HUES6 (cell line): ENCODE measurements around the gene SKOR2.
A peak's percentile ranks its signal among the peaks of the same experiment; 100 is the strongest.

Source experiments
- H3K27ac ChIP-seq: 2 replicates; pipeline ENCODE4 v1.7.0; 2013; ENCODE audit warnings: low read depth, mild to moderate bottlenecking, low read length, inconsistent platforms
- H3K27me3 ChIP-seq: 2 replicates; pipeline ENCODE4 v1.6.1; 2013; ENCODE audit warnings: low read length; ENCODE audit not compliant: control insufficient read depth, insufficient read depth
- H3K36me3 ChIP-seq: 2 replicates; pipeline ENCODE4 v1.6.1; 2013; ENCODE audit warnings: low read length; ENCODE audit not compliant: control insufficient read depth, insufficient read depth
- H3K4me1 ChIP-seq: 2 replicates; pipeline ENCODE4 v1.6.1; 2013; ENCODE audit warnings: low read length; ENCODE audit not compliant: control insufficient read depth, insufficient read depth
- H3K4me3 ChIP-seq: 2 replicates; pipeline ENCODE4 v1.5.1; 2013; ENCODE audit warnings: low read depth, low read length
- H3K9ac ChIP-seq: one replicate; pipeline ENCODE4 v1.6.1; 2013; ENCODE audit warnings: mild to moderate bottlenecking, low read length
- H3K9me3 ChIP-seq: 2 replicates; pipeline ENCODE4 v1.6.1; 2013; ENCODE audit warnings: low read depth, low read length; ENCODE audit not compliant: control insufficient read depth, insufficient read depth

SKOR2 gene

GRCh38 chr18:47274961-47275360 is 23.5 kb upstream of the SKOR2 start:
- Histone ChIP-seq H3K4me3 (no peak overlapping the region), H3K9ac (no peak overlapping the region), H3K27me3 (peaks cover 12% of the 10 kb centered on the region), H3K36me3 (no peaks in the 10 kb centered on the region), H3K9me3 (no peaks in the 10 kb centered on the region), H3K4me1 (0 out of 2 replicates have a peak, but pooled peaks cover 4% of the 10 kb centered on the region), H3K27ac (no peak overlapping the region)

- H3K4me3 ChIP-seq, result no peak overlapping the region
- H3K27ac ChIP-seq, result no peak overlapping the region
- no peaks in the 10 kb centered on the region for H3K36me3 ChIP-seq
- no peaks in the 10 kb centered on the region for H3K9me3 ChIP-seq
- H3K27me3 ChIP-seq, result peaks cover 83% of the 10 kb centered on the region
- H3K9ac ChIP-seq, result no peak overlapping the region
- peaks cover 14% of the 10 kb centered on the region for H3K4me1 ChIP-seq
Observed at GRCh38 chr18:47265197-47265596, 13.7 kb upstream of the SKOR2 start.

- Histone ChIP-seq H3K4me3 (peak overlapping the region; percentile 84), H3K9me3 (no peaks in the 10 kb centered on the region), H3K4me1 (peaks cover 14% of the 10 kb centered on the region), H3K36me3 (no peaks in the 10 kb centered on the region), H3K27me3 (peaks cover 92% of the 10 kb centered on the region), H3K9ac (no peak overlapping the region), H3K27ac (no peak overlapping the region)
Observed at GRCh38 chr18:47264308-47264700, 12.8 kb upstream of the SKOR2 start.

GRCh38 chr18:47263430-47264307 is 12.2 kb upstream of the SKOR2 start:
- Histone ChIP-seq H3K9ac (no peak overlapping the region), H3K36me3 (no peaks in the 10 kb centered on the region), H3K9me3 (no peaks in the 10 kb centered on the region), H3K27ac (no peak overlapping the region), H3K4me3 (peak overlapping the region; percentile 84), H3K27me3 (peaks cover 98% of the 10 kb centered on the region), H3K4me1 (peaks cover 14% of the 10 kb centered on the region)

DNA sequence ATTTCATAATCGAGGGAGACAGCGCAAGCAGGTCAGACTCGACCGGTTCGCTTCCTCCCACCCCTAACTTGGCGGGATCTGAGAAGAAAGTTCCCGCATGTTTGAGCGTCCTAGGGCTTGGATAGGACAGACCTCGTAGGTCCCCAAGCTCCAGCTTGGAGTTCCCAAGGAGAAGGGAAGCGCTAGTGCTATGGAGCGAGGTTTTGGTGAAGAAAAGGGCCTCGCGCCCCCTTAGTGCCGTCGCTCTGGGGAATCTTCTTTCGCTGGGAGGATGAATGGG is 11.6 kb upstream of the SKOR2 start:
- Histone ChIP-seq H3K4me1 (peaks cover 14% of the 10 kb centered on the region), H3K27me3 (peaks cover 99% of the 10 kb centered on the region), H3K36me3 (no peaks in the 10 kb centered on the region), H3K27ac (no peak overlapping the region), H3K9me3 (no peaks in the 10 kb centered on the region), H3K9ac (no peak overlapping the region), H3K4me3 (peak overlapping the region; percentile 84)

DNA sequence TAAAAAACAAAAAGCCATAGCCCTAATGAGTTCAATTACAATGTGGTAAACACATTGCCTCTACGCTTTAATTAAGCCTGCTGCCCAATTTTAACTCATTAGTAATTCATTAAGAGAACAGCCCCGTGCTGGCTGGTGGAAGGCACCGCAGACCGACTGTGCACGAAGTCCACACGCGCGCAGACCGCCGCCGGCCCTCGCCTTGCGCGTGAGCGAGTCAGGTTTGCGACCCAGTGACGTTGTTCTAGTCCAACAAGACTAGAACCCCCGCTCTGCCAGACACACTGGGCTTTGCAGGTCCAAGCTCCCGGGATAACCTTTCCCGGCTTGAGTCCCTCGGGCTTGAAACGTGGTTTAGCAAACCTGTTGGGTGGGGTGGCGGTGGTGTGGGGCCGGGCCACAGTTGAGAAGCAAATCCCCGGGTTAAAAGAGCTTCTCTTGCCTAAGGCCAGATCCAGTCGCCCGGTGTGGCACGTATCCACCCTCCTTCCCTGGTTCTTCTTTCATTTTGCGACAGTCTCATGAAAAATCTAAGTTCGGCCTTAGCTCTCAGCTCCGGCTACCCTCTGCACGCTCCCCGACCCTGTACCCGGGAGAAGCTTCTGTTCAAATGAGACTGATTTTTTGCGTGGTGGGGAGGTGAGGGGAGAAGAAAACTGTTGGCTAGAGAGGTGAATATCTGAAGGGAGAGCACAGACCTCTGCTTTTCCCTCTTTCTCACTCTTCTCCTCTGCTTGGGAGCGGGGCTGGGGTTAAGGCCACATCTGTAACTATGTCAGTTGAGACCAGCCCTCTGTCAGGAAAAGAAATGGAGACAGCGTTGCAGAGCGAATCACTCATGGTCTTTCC is 11.1 kb upstream of the SKOR2 start:
- Histone ChIP-seq H3K36me3 (no peaks in the 10 kb centered on the region), H3K27ac (no peak overlapping the region), H3K4me3 (peak overlapping the region; percentile 84), H3K9ac (no peak overlapping the region), H3K4me1 (peaks cover 14% of the 10 kb centered on the region), H3K9me3 (no peaks in the 10 kb centered on the region), H3K27me3 (peaks cover 100% of the 10 kb centered on the region)

GRCh38 chr18:47261902-47262300 is 10.4 kb upstream of the SKOR2 start:
- Histone ChIP-seq H3K36me3 (no peaks in the 10 kb centered on the region), H3K4me3 (peak overlapping the region; percentile 84), H3K9me3 (no peaks in the 10 kb centered on the region), H3K27me3 (peaks cover 100% of the 10 kb centered on the region), H3K9ac (no peak overlapping the region), H3K27ac (no peak overlapping the region), H3K4me1 (peaks cover 16% of the 10 kb centered on the region)

GRCh38 chr18:47260924-47261701 is 9.7 kb upstream of the SKOR2 start:
- H3K27ac ChIP-seq, result no peak overlapping the region
- no peaks in the 10 kb centered on the region for H3K9me3 ChIP-seq
- peak overlapping the region; percentile 84 for H3K4me3 ChIP-seq
- peaks cover 100% of the 10 kb centered on the region for H3K27me3 ChIP-seq
- H3K4me1 ChIP-seq, result peaks cover 18% of the 10 kb centered on the region
- no peaks in the 10 kb centered on the region for H3K36me3 ChIP-seq
- H3K9ac ChIP-seq, result no peak overlapping the region

DNA sequence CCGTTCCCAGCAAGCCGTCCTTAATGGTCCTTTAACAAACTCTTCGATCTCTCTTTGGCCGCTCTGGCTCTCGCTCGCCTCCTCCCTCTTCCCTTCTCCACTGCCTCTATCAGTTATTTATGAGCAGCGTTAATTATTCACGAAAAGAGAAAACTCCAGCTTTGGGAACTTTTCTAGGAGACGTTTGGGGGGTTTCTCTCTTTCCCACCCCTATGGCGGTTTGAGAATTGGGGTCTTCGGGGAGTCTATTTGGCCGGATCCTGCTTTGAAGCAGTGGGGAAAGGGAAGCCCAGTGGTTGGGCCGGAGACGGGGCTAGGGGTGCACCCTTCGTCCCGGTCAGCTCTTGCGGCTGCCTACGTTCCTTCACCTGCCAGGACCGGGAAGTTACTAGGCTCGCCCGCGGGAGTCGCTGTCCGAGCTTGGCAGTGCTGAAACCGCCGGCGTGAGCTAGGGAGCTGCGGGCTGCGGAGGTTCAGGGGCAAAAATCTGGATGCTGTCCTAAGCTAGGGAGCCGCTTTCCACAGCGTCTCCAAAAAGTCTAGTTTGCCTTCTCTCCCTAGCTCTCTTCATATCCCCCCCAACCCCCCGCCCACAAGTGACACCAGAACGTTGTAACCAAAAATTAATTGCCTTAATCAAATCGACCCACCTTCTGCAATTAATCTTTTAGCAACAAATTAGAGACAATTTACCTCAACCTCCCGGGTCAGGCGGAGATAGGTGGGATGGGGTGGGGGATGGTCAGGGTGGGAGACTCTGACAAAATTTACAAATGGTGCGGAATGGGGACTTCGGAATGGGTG is 8.9 kb upstream of the SKOR2 start:
- H3K9me3 ChIP-seq, result no peaks in the 10 kb centered on the region
- peaks cover 100% of the 10 kb centered on the region for H3K27me3 ChIP-seq
- H3K9ac ChIP-seq, result no peak overlapping the region
- H3K4me1 ChIP-seq, result peaks cover 18% of the 10 kb centered on the region
- no peaks in the 10 kb centered on the region for H3K36me3 ChIP-seq
- H3K27ac ChIP-seq, result no peak overlapping the region
- H3K4me3 ChIP-seq, result no peak overlapping the region; the same call in 1 of the 2 replicates

DNA sequence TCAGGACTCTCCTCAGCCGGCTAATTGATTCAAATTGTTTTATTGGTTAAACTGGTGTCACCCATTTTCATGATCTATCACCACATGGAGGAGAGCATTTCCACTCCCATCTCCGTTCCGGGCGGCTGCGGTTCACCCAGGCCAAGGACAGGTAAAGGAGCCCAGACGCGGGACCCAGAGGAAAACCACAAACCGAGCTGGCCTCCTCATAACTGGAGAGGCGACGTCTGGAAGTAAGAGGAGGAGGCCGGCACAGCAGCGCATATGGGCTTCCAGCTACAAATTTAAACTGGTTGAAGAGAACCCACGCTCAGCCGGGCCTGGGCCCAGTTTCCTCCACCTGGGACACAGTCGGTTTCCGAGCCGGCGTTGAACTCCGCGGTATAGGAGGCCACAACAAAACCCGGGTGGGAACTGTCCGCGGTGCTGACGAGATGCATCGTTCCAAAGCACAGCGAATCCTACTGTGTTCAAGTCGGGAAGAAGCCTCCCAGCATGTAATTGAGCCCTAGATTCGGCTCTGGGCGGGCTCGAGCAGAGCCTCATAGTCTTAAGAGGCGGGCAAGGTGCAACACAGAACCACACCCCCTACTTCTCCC is 3.0 kb upstream of the SKOR2 start:
- H3K27me3 ChIP-seq, result peaks cover 100% of the 10 kb centered on the region
- H3K36me3 ChIP-seq, result no peaks in the 10 kb centered on the region
- no peak overlapping the region for H3K9ac ChIP-seq
- H3K27ac ChIP-seq, result no peak overlapping the region
- peaks cover 23% of the 10 kb centered on the region; the same call in 1 of the 2 replicates for H3K4me1 ChIP-seq
- H3K9me3 ChIP-seq, result no peaks in the 10 kb centered on the region
- no peak overlapping the region for H3K4me3 ChIP-seq
